AG04449 (cell line): ENCODE results near the gene LPP.

Experiments used
- CTCF ChIA-PET: fragments of 350-600 bp; formaldehyde crosslinking; extraction: SDS; loops from one replicate; lab custom pipeline; 2021; ENCODE audit warnings: antibody characterized with exemption; lab: Yijun Ruan, JAX
- POLR2A ChIA-PET: fragments of 400-600, 350-600 bp; formaldehyde crosslinking; extraction: SDS; loops from one replicate; lab custom pipeline; 2020; ENCODE audit warnings: antibody characterized with exemption, inconsistent platforms; lab: Yijun Ruan, JAX
- DNase-seq: peaks from one replicate; pipeline ENCODE4 v3.0.0-alpha.2; 2010; ENCODE audit warnings: low read depth, low spot score
- H3K4me3 ChIP-seq: 2 replicates; pipeline ENCODE4 v1.5.1; 2011; ENCODE audit warnings: low read depth, mild to moderate bottlenecking, control low read depth, low read length
- CTCF ChIP-seq: IDR thresholded peaks from one replicate; pipeline ENCODE4 v1.5.1; 2011; ENCODE audit warnings: mild to moderate bottlenecking, moderate library complexity, low read length, control low read depth, inconsistent platforms; ENCODE audit not compliant: insufficient read depth; ENCODE audit errors: missing control alignments

Gene LPP

DNA sequence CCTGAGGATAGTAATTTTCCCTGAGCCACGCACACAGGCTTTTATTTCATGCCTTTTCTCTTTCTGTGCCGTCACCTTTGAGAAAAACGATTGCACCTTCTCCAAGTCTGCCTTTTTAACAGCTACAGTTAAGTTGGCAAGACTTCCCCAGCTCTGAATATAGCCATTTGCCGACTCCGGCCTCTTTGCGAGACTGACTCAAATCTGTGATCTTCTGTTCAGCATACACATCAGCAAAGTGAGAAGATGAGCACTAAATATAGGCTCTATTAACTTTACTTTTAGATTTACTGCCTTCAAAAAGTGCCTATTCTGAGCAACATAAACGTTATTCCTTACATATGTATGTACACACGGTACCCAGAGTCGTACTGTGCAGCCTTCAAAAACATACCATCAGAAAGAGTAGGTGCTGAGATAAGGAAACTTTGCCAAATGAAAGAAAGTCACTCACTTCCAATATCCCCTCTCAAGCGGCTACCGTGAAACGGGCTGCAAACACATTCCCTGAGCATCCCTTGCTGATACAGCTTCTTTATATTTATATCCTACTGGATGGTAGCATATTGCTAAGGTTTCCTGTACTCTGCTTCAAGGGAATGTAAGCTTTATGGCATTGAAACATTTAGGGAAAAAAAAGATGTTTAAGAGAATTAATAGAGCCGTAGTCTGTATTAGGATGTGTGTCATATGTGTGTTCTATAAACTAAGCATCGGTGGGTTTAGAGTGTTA lies 734.5 kb downstream of the LPP start:
- TF ChIP-seq CTCF: no peak
- POLR2A ChIA-PET: no interaction called here
- H3K4me3 ChIP-seq: no peak overlapping the region
- no peak for DNase-seq
- CTCF ChIA-PET: interaction anchor here (1.2 to 1.6 kb wide), 3 partner anchors 66 to 1149 kb away, joined by 3 to 4 read pairs (median 4); no protein-coding TSS in a partner anchor

GRCh38 chr3:188889054-188889491 lies 735.1 kb downstream of the LPP start:
- no peak for TF ChIP-seq CTCF
- no peak for DNase-seq
- CTCF ChIA-PET: interaction anchor here (0.9 to 1.6 kb wide), 3 partner anchors 65 to 1150 kb away, joined by 3 to 4 read pairs (median 4); no protein-coding TSS in a partner anchor
- POLR2A ChIA-PET: no interaction called here
- no peak overlapping the region for H3K4me3 ChIP-seq

DNA sequence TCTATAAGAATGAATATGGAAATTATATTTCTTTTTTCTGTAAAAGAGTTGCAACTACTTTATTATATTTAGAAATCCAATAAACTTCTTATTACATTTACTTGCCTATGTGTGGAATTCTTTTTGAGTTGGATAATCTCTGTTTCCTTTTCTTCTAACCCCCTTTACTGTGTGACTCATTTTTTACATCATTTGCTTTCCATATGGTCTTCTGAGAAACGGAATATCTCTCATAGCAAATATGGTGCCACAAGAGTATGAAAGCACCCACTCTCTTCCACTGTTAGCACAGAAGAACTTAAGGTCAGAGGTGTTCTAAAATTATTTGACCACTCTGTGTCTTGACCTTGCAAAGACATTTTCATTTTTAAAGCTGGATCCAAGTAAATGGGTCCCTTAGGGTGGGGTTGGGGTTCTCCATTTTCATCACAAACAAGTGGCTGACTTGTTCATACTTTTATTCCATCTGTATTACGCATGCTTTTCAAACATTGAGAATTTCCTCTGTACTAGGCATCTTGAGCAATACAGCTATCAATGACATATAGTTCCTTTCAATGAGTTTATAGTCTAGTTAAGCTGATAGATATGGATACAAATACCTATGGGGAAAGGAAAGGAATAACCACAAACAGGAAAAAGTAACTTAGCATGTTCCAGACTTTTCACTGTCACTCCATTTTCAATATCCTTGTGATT lies 736.8 kb downstream of the LPP start:
- ChIA-PET POLR2A (interaction anchor here (0.8 kb wide), 1 partner anchor 9 kb away, joined by 3 read pairs; no protein-coding TSS in a partner anchor), CTCF (interaction anchor here (0.7 to 1.0 kb wide), 2 partner anchors 9 to 1150 kb away, joined by 3 to 4 read pairs; no protein-coding TSS in a partner anchor)
- DNase-seq: peak; percentile 49
- no peak overlapping the region for H3K4me3 ChIP-seq
- no peak for TF ChIP-seq CTCF

- POLR2A ChIA-PET: no interaction called here
- no peak for DNase-seq
- no peak overlapping the region for H3K4me3 ChIP-seq
- CTCF ChIA-PET: interaction anchor here (1.0 kb wide), 1 partner anchor 15 kb away, joined by 4 read pairs; no protein-coding TSS in a partner anchor
- TF ChIP-seq CTCF: no peak
Observed at GRCh38 chr3:188899881-188900280, 745.9 kb downstream of the LPP start.

DNA sequence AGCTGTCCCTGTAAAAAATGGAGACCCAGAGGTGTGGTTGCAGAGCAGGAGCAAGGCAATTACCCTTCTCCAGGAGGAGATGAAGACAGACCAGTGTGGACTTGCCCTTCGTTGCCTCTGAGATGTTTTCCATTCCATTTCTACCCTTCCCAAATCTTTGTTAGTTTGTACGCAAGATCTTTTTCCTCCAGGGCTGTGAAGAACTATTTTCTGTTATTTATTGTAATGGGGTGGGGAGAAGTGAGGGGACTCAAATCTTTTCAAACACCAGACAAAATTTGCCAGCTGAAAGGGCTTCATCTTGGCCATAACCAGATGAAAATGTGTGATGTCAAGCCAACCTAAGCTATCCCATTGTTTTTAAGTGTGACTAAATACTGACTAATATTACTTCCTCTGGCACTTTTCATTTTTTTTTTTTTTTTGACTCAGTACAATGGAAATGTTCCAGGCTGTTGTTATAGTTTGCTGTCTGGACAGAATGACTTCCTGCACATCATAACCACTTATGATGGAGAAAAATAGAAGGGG lies 746.5 kb downstream of the LPP start:
- no peak for DNase-seq
- POLR2A ChIA-PET: interaction anchor here (0.7 kb wide), 1 partner anchor 547 kb away, joined by 8 read pairs; no protein-coding TSS in a partner anchor

More for the DNA sequence above, 746.5 kb downstream of the LPP start:
- no peak overlapping the region for H3K4me3 ChIP-seq
- TF ChIP-seq CTCF: no peak
- CTCF ChIA-PET: interaction anchor here (1.0 to 1.3 kb wide), 2 partner anchors 14 to 18 kb away, joined by 3 to 4 read pairs; no protein-coding TSS in a partner anchor
